GM13977 (cell line): Measurements from ENCODE around the gene TTC9B.

Source experiments
- DNase-seq: peaks from one replicate; pipeline ENCODE4 v3.0.0; 2012; ENCODE audit warnings: low spot score
- CTCF ChIP-seq: IDR thresholded peaks from 2 replicates; pipeline ENCODE4 v1.5.1; 2012; ENCODE audit warnings: mild to moderate bottlenecking, control low read depth; ENCODE audit not compliant: insufficient read depth; ENCODE audit errors: extremely low read depth, missing control alignments
- in situ Hi-C: fragments of 300-500 bp; cut with MboI; formaldehyde crosslinking; loops from one replicate; pipeline ENCODE4 v1.12.0; 2022; ENCODE audit warnings: low sequenced_read_pairs, low pct_unique_long_range_greater_than_20kb, mixed read lengths, inconsistent platforms; ENCODE audit not compliant: unreplicated experiment

Gene TTC9B

GRCh38 chr19:40229484-40229883, 11.3 kb upstream of the TTC9B start:
- in situ Hi-C loops, result no loop called here
- TF ChIP-seq CTCF, result no peak
- no peak for DNase-seq

- in situ Hi-C loops, result no loop called here
- no peak for TF ChIP-seq CTCF
- no peak for DNase-seq
Observed at GRCh38 chr19:40228863-40229262, 10.7 kb upstream of the TTC9B start.

- DNase-seq, result no peak
- in situ Hi-C loops, result no loop called here
- TF ChIP-seq CTCF, result no peak
Observed at GRCh38 chr19:40228346-40228745, 10.2 kb upstream of the TTC9B start.

- peak; percentile 13 for TF ChIP-seq CTCF
- in situ Hi-C loops, result no loop called here
- DNase-seq, result no peak
Observed at GRCh38 chr19:40225440-40226305, 7.5 kb upstream of the TTC9B start.

GRCh38 chr19:40224342-40225150, 6.4 kb upstream of the TTC9B start:
- in situ Hi-C loops, result no loop called here
- TF ChIP-seq CTCF, result no peak
- no peak for DNase-seq

- in situ Hi-C loops, result no loop called here
- no peak for TF ChIP-seq CTCF
- no peak for DNase-seq
Observed at GRCh38 chr19:40223135-40223822, 5.1 kb upstream of the TTC9B start.
